Tibial nerve (tissue), 4 donors: Measurements from ENCODE around the gene C18orf54. TPM values are rescaled to one million over a fixed set of nuclear protein-coding genes. Genes with fewer than 3 reads are reported as not detected.

Experiments used
- DNase-seq, 2 donors: peaks; one replicate each; pipeline ENCODE4 v3.0.0-alpha.2; 2019; ENCODE audit warnings: low spot score in 2 of 2
- H3K27ac ChIP-seq, 4 donors: fragments of 200-600 bp; sonication (generic) in 3 of 4; one replicate each; pipeline ENCODE4 v1.5.1; 2017 to 2019; ENCODE audit warnings: mild to moderate bottlenecking in 1 of 4
- H3K27me3 ChIP-seq, 2 donors: fragments of 200-600 bp; sonication (generic) in 1 of 2; one replicate each; pipeline versions ENCODE4 v1.5.1 to v1.6.0; 2017 to 2019
- H3K36me3 ChIP-seq, 3 donors: fragments of 200-600 bp; sonication (generic); one replicate each; pipeline ENCODE4 v1.5.1; 2018 to 2019
- H3K4me1 ChIP-seq, 4 donors: fragments of 200-600 bp; sonication (generic) in 3 of 4; one replicate each; pipeline ENCODE4 v1.5.1; 2017 to 2019
- H3K4me3 ChIP-seq, 4 donors: fragments of 200-600 bp; sonication (generic) in 3 of 4; one replicate each; pipeline ENCODE4 v1.5.1; 2017 to 2019; ENCODE audit warnings: mild to moderate bottlenecking in 1 of 4, moderate library complexity in 1 of 4
- H3K9me3 ChIP-seq, 4 donors: fragments of 200-600 bp; sonication (generic) in 3 of 4; one replicate each; pipeline ENCODE4 v1.5.1; 2017 to 2019
- CTCF ChIP-seq, 5 experiments: fragments of 200-600 bp in 3 of 5; fragments of 450-650 bp in 2 of 5; sonication (generic) in 3 of 5; IDR thresholded peaks; one replicate each; pipeline ENCODE4 v1.5.1; 2016 to 2019; ENCODE audit warnings: antibody characterized with exemption in 5 of 5, mild to moderate bottlenecking in 3 of 5, moderate library complexity in 2 of 5
- EP300 ChIP-seq, 2 donors: sonication (generic); formaldehyde crosslinking; IDR thresholded peaks; one replicate each; pipeline ENCODE4 v1.6.1; 2017; ENCODE audit warnings: antibody characterized with exemption in 2 of 2, mild to moderate bottlenecking in 1 of 2
- POLR2A ChIP-seq, 2 donors: fragments of 450-650 bp; IDR thresholded peaks; one replicate each; pipeline ENCODE4 v1.6.1; 2017; ENCODE audit warnings: antibody characterized with exemption in 2 of 2, mild to moderate bottlenecking in 2 of 2, moderate library complexity in 2 of 2
- WGBS, 2 donors: methylation state at CpG; one replicate each; pipeline ENCODE4 v1.1.5; 2018; 5-methylcytosine and 5-hydroxymethylcytosine counted together
- total RNA-seq, 4 donors: library from RNA; depleted of rRNA; stranded (reverse); fragments of >200 nt; gene quantifications; one replicate each; pipeline ENCODE4 v1.1.0, GENCODE V29; 2016

Gene C18orf54
- total RNA-seq, 4 donors from 2014 or later, result 2.7 to 5.7 (median 3.2) TPM

- H3K27ac ChIP-seq, result no peak overlapping the region
- WGBS, 2 donors, result 86 to 93% methylated on average over 1 of the region's 1 CpG
- DNase-seq, result no peak
- no peaks in the 10 kb centered on the region for H3K27me3 ChIP-seq
- H3K4me3 ChIP-seq, result no peak overlapping the region
- H3K9me3 ChIP-seq, result peaks cover 0 to 13% (median 0%) of the 10 kb centered on the region in 4 donors
- H3K4me1 ChIP-seq, result no peaks in the 10 kb centered on the region
- no peak for TF ChIP-seq CTCF (IDR thresholded peaks at IDR 0.05)
- TF ChIP-seq EP300 (IDR thresholded peaks at IDR 0.05), result no peak
- no peak for TF ChIP-seq POLR2A (IDR thresholded peaks at IDR 0.05)
- H3K36me3 ChIP-seq, result no peaks in the 10 kb centered on the region
Measured at GRCh38 chr18:54351186-54351585, 6.5 kb upstream of the C18orf54 start.

- peak in 1 of 2 donors; percentile 10 for DNase-seq
- H3K27ac ChIP-seq, result peak overlapping the region in 3 of 4 donors; percentile 76 to 84 (median 79)
- peaks cover 0 to 2% (median 0%) of the 10 kb centered on the region in 4 donors for H3K9me3 ChIP-seq
- peaks cover 0 to 12% (median 0%) of the 10 kb centered on the region in 3 donors for H3K36me3 ChIP-seq
- TF ChIP-seq CTCF (IDR thresholded peaks at IDR 0.05) (no peak), EP300 (IDR thresholded peaks at IDR 0.05) (no peak)
- no peaks in the 10 kb centered on the region for H3K27me3 ChIP-seq
- 2 to 4% methylated on average over 15 of the region's 15 CpGs for WGBS, 2 donors
- H3K4me1 ChIP-seq, result peaks cover 0 to 12% (median 0%) of the 10 kb centered on the region in 4 donors
- H3K4me3 ChIP-seq, result peak overlapping the region; percentile 53 to 87 (median 68)
Measured at GRCh38 chr18:54357082-54357659, 535 bp upstream of the C18orf54 start.

- no peak for DNase-seq
- WGBS, 2 donors, result 0 to 1% methylated on average over 21 of the region's 21 CpGs
Measured at GRCh38 chr18:54358495-54359040, 862 bp downstream of the C18orf54 start.

GRCh38 chr18:54359233-54359632, 1.5 kb downstream of the C18orf54 start:
- Histone ChIP-seq H3K9me3 (no peaks in the 10 kb centered on the region), H3K27me3 (no peaks in the 10 kb centered on the region), H3K4me3 (peak overlapping the region in 3 of 4 donors; percentile 53 to 87 (median 63)), H3K27ac (no peak overlapping the region), H3K4me1 (peaks cover 0 to 12% (median 0%) of the 10 kb centered on the region in 4 donors), H3K36me3 (peaks cover 0 to 16% (median 0%) of the 10 kb centered on the region in 3 donors)
- TF ChIP-seq CTCF (IDR thresholded peaks at IDR 0.05), result no peak
- 44 to 54% methylated on average over 6 of the region's 6 CpGs for WGBS, 2 donors
- DNase-seq, result no peak

More at GRCh38 chr18:54358495-54359040, 862 bp downstream of the C18orf54 start:
- Histone ChIP-seq H3K36me3 (peaks cover 0 to 16% (median 0%) of the 10 kb centered on the region in 3 donors), H3K9me3 (no peaks in the 10 kb centered on the region), H3K27me3 (no peaks in the 10 kb centered on the region), H3K4me3 (peak overlapping the region; percentile 53 to 87 (median 68)), H3K4me1 (peaks cover 0 to 12% (median 0%) of the 10 kb centered on the region in 4 donors), H3K27ac (peak overlapping the region in 3 of 4 donors; percentile 76 to 84 (median 79))
- TF ChIP-seq POLR2A (IDR thresholded peaks at IDR 0.05) (no peak), CTCF (IDR thresholded peaks at IDR 0.05) (no peak), EP300 (IDR thresholded peaks at IDR 0.05) (no peak)

GRCh38 chr18:54360406-54360805, 2.7 kb downstream of the C18orf54 start:
- Histone ChIP-seq H3K9me3 (no peaks in the 10 kb centered on the region), H3K4me1 (peaks cover 0 to 12% (median 0%) of the 10 kb centered on the region in 4 donors), H3K27me3 (no peaks in the 10 kb centered on the region), H3K4me3 (no peak overlapping the region), H3K36me3 (peaks cover 0 to 16% (median 0%) of the 10 kb centered on the region in 3 donors), H3K27ac (no peak overlapping the region)
- TF ChIP-seq EP300 (IDR thresholded peaks at IDR 0.05) (no peak), CTCF (IDR thresholded peaks at IDR 0.05) (no peak), POLR2A (IDR thresholded peaks at IDR 0.05) (no peak)
- 59 to 65% methylated on average over 3 of the region's 3 CpGs for WGBS, 2 donors
- DNase-seq, result no peak
